NOMO-1 treated with dmso at 0.1 percent for 144 hours (cell line): ENCODE data around the gene IQCK.
"Not testable (repeated sequence)": the region's sequence is repeated elsewhere in the genome, so short reads cannot be mapped to it uniquely, and the experiment has no call there.

Source experiments
- DNase-seq: peaks from one replicate; lab custom pipeline; 2025; ENCODE audit not compliant: unreplicated experiment; lab: John Stamatoyannopoulos, UW

Gene IQCK

GRCh38 chr16:19785081-19785480 lies 67.0 kb downstream of the IQCK start:
- no peak for DNase-seq

GRCh38 chr16:19785512-19786130 lies 67.5 kb downstream of the IQCK start:
- no peak for DNase-seq

- DNase-seq = not testable (repeated sequence)
Observed at GRCh38 chr16:19801369-19801768, 83.3 kb downstream of the IQCK start.

GRCh38 chr16:19801824-19802223 lies 83.8 kb downstream of the IQCK start:
- DNase-seq = not testable (repeated sequence)

GRCh38 chr16:19802612-19803011 lies 84.5 kb downstream of the IQCK start:
- no peak for DNase-seq

- peak; percentile 51 for DNase-seq
Observed at GRCh38 chr16:19804538-19805323, 86.7 kb downstream of the IQCK start.

GRCh38 chr16:19805459-19806162 lies 87.5 kb downstream of the IQCK start:
- no peak for DNase-seq

GRCh38 chr16:19808061-19808641 lies 90.1 kb downstream of the IQCK start:
- no peak for DNase-seq

- DNase-seq = peak; percentile 76
Observed at GRCh38 chr16:19809121-19809635, 91.1 kb downstream of the IQCK start.

GRCh38 chr16:19809693-19810092 lies 91.6 kb downstream of the IQCK start:
- no peak for DNase-seq

GRCh38 chr16:19810817-19811731 lies 93.0 kb downstream of the IQCK start:
- no peak for DNase-seq

GRCh38 chr16:19812986-19813385 lies 94.9 kb downstream of the IQCK start:
- DNase-seq = no peak

- DNase-seq = no peak
Observed at GRCh38 chr16:19815418-19815817, 97.3 kb downstream of the IQCK start.

GRCh38 chr16:19817122-19817521 lies 99.1 kb downstream of the IQCK start:
- DNase-seq = no peak

GRCh38 chr16:19817875-19818274 lies 99.8 kb downstream of the IQCK start:
- no peak for DNase-seq

GRCh38 chr16:19822533-19822932 lies 104.5 kb downstream of the IQCK start:
- no peak for DNase-seq

- DNase-seq = no peak
Observed at GRCh38 chr16:19823322-19823721, 105.3 kb downstream of the IQCK start.

GRCh38 chr16:19824216-19824615 lies 106.1 kb downstream of the IQCK start:
- DNase-seq = no peak

GRCh38 chr16:19829844-19830692 lies 112.0 kb downstream of the IQCK start:
- DNase-seq = no peak
